Activated T-cell treated with anti-CD3 and anti-CD28 coated beads, Interleukin-2, amount 50 U/mL, for 4 hours (primary cell): ENCODE results near the gene CELF2. TPM values are rescaled to one million over a fixed set of nuclear protein-coding genes. Genes with fewer than 3 reads are reported as not detected.
A peak's percentile ranks its signal among the peaks of the same experiment; 100 is the strongest.

Source experiments
- ATAC-seq, 2 donors: fragments of 200-7000 bp; cut with Tn5 transposase; one replicate each; pipeline ENCODE4 v1.10.0; 2021
- DNase-seq: peaks from one replicate; pipeline ENCODE4 v3.0.0-alpha.2; 2020
- H3K27me3 Mint-ChIP-seq: one replicate; pipeline ENCODE4 v1.8.0; 2021; ENCODE audit warnings: low read depth, mixed read lengths
- H3K36me3 Mint-ChIP-seq: one replicate; pipeline ENCODE4 v1.8.0; 2022; ENCODE audit warnings: mixed read lengths; ENCODE audit not compliant: insufficient read depth
- H3K4me1 Mint-ChIP-seq: one replicate; pipeline ENCODE4 v1.8.0; 2021; ENCODE audit warnings: low read depth, mixed read lengths
- H3K4me3 Mint-ChIP-seq: one replicate; pipeline ENCODE4 v1.8.0; 2021; ENCODE audit warnings: mild to moderate bottlenecking, moderate library complexity, mixed read lengths
- H3K9me3 Mint-ChIP-seq: one replicate; pipeline ENCODE4 v1.8.0; 2021; ENCODE audit warnings: mixed read lengths
- total RNA-seq, 3 donors: library from RNA; stranded (reverse); gene quantifications; one replicate each; pipeline ENCODE4 v1.2.1, GENCODE V29; 2021

The CELF2 gene
- total RNA-seq, 3 donors from 2014 or later, result 112 to 121 (median 113) TPM

DNA sequence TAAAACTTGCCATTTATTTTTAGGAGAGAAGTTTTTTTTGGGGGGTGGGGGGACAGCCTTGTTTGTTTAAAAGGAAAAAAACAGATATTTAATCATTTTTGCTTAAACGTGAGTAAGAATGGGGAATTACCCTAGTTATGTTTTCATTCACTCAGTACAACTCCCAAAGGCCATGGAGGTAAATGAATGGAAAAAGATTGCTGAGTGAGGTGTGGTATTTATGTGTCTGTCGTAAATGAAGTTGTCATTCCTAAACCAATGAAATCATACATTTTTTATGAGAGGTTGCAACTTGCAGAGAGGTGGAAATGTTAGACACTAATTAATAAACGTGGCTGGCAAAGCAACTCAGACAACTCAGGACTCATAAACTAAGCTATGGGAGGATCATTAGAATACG lies 218.1 kb downstream of the CELF2 start:
- DNase-seq, result no peak
- H3K27me3 Mint-ChIP-seq, result no peaks in the 10 kb centered on the region
- H3K4me1 Mint-ChIP-seq, result peaks cover 95% of the 10 kb centered on the region
- H3K36me3 Mint-ChIP-seq, result peaks cover 42% of the 10 kb centered on the region
- ATAC-seq, result peak; percentile 42 to 46
- no peaks in the 10 kb centered on the region for H3K9me3 Mint-ChIP-seq
- peak overlapping the region; percentile 70 for H3K4me3 Mint-ChIP-seq

DNA sequence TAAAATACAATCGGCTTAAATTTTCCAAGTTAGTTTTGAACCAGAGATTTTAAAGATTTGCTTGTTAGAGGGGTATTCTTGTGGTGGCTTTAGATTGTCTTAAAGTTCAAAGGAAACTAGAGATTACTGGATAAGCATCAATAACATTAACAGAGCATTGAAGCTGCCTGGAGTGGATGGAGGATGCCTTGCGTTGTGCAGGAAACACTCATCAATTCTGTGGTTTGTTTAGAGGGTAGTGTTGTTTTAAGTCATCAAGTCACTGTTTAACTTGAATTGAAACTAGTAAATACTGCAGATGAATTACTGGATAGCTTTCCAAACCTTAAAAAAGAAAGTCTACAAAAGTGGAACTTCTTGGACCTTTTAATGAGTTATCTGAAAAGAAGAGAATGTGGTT lies 218.6 kb downstream of the CELF2 start:
- Mint-ChIP-seq H3K9me3 (no peaks in the 10 kb centered on the region), H3K36me3 (peaks cover 38% of the 10 kb centered on the region), H3K4me1 (peaks cover 95% of the 10 kb centered on the region), H3K27me3 (no peaks in the 10 kb centered on the region), H3K4me3 (peak overlapping the region; percentile 70)
- ATAC-seq, result peak; percentile 49 to 51
- no peak for DNase-seq

DNA sequence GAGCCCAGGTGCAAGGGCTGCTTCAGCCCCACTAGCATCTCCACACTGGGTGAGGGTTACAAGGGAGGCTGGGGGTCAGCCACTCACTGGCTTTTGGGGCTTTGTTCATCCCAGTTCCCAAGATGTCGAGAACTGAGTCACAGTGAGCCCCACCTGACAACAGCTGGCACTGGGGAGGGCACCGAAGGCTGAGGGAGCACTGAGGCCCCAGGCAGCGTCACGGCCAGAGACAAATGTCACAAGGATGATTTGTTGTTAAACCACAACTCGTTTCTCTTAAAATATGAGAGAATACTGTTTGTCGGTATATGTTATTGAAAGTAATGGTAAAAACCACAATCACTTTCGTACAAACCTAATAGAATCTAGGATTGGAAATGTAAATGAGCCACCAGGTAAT lies 219.9 kb downstream of the CELF2 start:
- peak; percentile 48 for DNase-seq
- Mint-ChIP-seq H3K27me3 (no peaks in the 10 kb centered on the region), H3K4me3 (peak overlapping the region; percentile 70), H3K9me3 (no peaks in the 10 kb centered on the region), H3K36me3 (peaks cover 31% of the 10 kb centered on the region), H3K4me1 (peaks cover 95% of the 10 kb centered on the region)
- peak; percentile 12 to 29 for ATAC-seq

GRCh38 chr10:11238893-11239292 lies 221.2 kb downstream of the CELF2 start:
- no peak overlapping the region for H3K4me3 Mint-ChIP-seq

DNA sequence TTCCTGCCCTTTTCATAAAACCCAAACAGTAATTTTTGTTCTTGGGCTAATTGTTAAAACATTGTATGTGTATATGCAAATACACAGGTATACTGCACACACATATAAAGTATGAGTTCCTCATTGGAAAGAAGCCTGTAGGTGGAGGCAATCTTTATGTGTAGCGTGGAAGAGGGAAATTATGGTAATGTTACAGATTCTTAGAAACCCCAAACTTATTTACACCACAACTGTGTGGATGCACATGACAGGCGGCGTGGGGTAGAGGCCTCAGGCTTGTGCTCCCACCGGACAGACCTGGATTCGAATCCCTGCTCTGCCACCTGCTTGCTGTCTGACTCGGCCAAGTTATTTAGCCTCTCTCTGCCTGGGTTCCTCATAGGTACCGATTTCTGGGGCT lies 223.0 kb downstream of the CELF2 start:
- H3K4me3 Mint-ChIP-seq, result no peak overlapping the region
- H3K27me3 Mint-ChIP-seq, result no peaks in the 10 kb centered on the region
- ATAC-seq (no peak), DNase-seq (no peak)
- peaks cover 22% of the 10 kb centered on the region for H3K36me3 Mint-ChIP-seq
- peaks cover 82% of the 10 kb centered on the region for H3K4me1 Mint-ChIP-seq
- no peaks in the 10 kb centered on the region for H3K9me3 Mint-ChIP-seq

More at GRCh38 chr10:11238893-11239292, 221.2 kb downstream of the CELF2 start:
- DNase-seq, result no peak
- ATAC-seq, result no peak
- Mint-ChIP-seq H3K27me3 (no peaks in the 10 kb centered on the region), H3K36me3 (peaks cover 26% of the 10 kb centered on the region), H3K4me1 (peaks cover 95% of the 10 kb centered on the region), H3K9me3 (no peaks in the 10 kb centered on the region)

- peak overlapping the region; percentile 29 for H3K4me3 Mint-ChIP-seq
- no peaks in the 10 kb centered on the region for H3K9me3 Mint-ChIP-seq
- peaks cover 64% of the 10 kb centered on the region for H3K4me1 Mint-ChIP-seq
- no peaks in the 10 kb centered on the region for H3K27me3 Mint-ChIP-seq
- ATAC-seq (peak; percentile 46 to 51), DNase-seq (no peak)
- peaks cover 14% of the 10 kb centered on the region for H3K36me3 Mint-ChIP-seq
Measured at GRCh38 chr10:11242443-11243387, 225.0 kb downstream of the CELF2 start.

DNA sequence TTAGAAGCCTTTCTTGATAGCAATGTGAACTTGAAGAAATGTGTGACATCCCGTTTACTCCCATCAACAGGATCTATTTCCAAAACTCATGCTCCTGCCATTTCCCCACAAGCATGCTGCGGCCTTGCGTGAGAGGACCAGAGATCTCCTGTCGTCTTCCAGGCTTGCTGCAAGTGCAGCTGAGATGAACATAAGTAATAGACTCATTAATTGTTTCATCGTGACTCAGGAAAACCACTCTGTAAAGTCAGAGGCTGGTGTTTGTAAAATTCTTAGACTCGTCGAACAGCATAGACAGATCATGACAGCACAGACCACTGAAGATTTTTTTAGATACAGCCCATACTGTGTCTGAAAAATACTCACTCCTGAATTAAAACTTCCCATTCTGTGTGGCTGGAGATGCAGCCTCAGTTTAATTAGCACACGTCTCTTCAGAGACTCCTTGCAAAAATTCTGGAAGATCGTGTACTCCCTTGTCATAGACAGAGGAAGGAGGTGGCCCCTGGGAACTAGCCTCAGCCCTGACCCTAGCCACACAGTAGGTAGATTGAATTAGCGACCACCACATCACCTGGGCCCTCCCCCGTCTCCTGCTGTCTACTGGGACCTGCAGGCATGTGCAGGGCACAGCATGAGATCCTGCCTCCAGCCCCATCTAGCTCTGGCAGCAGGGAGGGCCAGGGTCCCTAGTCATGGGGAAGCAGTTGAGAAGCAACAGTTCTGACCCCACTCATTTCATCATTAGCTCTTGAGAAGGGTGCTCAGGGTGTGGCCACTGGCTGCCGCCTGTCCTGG lies 226.0 kb downstream of the CELF2 start:
- Mint-ChIP-seq H3K4me1 (peaks cover 60% of the 10 kb centered on the region), H3K9me3 (no peaks in the 10 kb centered on the region), H3K4me3 (peak overlapping the region; percentile 42), H3K36me3 (peaks cover 13% of the 10 kb centered on the region), H3K27me3 (no peaks in the 10 kb centered on the region)
- no peak for DNase-seq
- ATAC-seq, result peak in 1 of 2 donors; percentile 19

DNA sequence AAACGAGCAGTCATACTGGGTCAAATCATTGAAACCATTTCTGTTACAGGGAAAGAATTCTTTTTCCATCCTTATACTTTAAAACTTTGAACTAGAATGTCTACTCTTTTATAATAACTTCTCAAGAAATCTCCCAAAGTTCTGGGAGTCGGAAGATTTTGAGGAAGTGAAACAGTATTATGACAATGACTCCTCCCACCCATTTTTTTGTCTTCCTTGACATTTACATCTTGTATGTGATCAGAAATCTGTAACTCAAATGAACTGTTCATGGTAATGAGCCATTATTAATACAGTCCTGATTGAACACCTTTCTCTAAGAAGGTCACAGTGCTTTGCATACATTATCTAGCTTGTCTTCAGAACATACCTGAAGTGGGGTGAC lies 227.4 kb downstream of the CELF2 start:
- H3K9me3 Mint-ChIP-seq, result no peaks in the 10 kb centered on the region
- DNase-seq, result no peak
- no peak overlapping the region for H3K4me3 Mint-ChIP-seq
- H3K27me3 Mint-ChIP-seq, result no peaks in the 10 kb centered on the region
- H3K36me3 Mint-ChIP-seq, result peaks cover 22% of the 10 kb centered on the region
- peaks cover 59% of the 10 kb centered on the region for H3K4me1 Mint-ChIP-seq
- ATAC-seq, result peak in 1 of 2 donors; percentile 3

GRCh38 chr10:11245510-11245909 lies 227.8 kb downstream of the CELF2 start:
- H3K4me1 Mint-ChIP-seq, result peaks cover 57% of the 10 kb centered on the region
- H3K27me3 Mint-ChIP-seq, result no peaks in the 10 kb centered on the region
- DNase-seq (peak; percentile 25), ATAC-seq (peak; percentile 75 to 77)
- H3K4me3 Mint-ChIP-seq, result no peak overlapping the region
- H3K9me3 Mint-ChIP-seq, result no peaks in the 10 kb centered on the region
- peaks cover 22% of the 10 kb centered on the region for H3K36me3 Mint-ChIP-seq

- Mint-ChIP-seq H3K4me3 (no peak overlapping the region), H3K4me1 (peaks cover 54% of the 10 kb centered on the region), H3K9me3 (no peaks in the 10 kb centered on the region), H3K36me3 (peaks cover 22% of the 10 kb centered on the region), H3K27me3 (no peaks in the 10 kb centered on the region)
- no peak for DNase-seq
- no peak for ATAC-seq
Measured at GRCh38 chr10:11245981-11246590, 228.4 kb downstream of the CELF2 start.

GRCh38 chr10:11246752-11247467 lies 229.2 kb downstream of the CELF2 start:
- Mint-ChIP-seq H3K4me3 (no peak overlapping the region), H3K9me3 (no peaks in the 10 kb centered on the region), H3K36me3 (peaks cover 22% of the 10 kb centered on the region), H3K4me1 (peaks cover 46% of the 10 kb centered on the region), H3K27me3 (no peaks in the 10 kb centered on the region)
- ATAC-seq (no peak), DNase-seq (no peak)

- Mint-ChIP-seq H3K27me3 (no peaks in the 10 kb centered on the region), H3K9me3 (no peaks in the 10 kb centered on the region), H3K36me3 (peaks cover 21% of the 10 kb centered on the region), H3K4me1 (peaks cover 32% of the 10 kb centered on the region), H3K4me3 (no peak overlapping the region)
- DNase-seq (no peak), ATAC-seq (no peak)
Measured at GRCh38 chr10:11249152-11249807, 231.6 kb downstream of the CELF2 start.

DNA sequence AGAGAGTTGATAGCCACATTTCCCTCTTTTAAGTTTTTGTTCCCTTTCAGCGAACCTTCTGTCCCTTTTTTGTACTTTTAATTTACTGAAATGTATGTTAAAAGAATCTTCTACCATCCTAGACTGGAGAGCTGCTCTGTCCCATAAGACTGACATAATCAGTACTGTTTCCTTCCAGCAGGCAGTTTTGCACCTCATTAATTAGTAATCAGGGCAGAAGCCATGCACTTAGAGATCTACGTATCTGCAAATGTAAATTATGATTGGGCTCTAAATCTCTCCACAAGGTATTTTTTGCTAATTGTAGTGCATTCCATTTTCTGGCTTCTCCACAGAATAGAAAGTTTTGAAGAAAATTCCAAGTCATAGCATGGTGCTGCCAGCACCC lies 232.1 kb downstream of the CELF2 start:
- ATAC-seq, result no peak
- DNase-seq, result no peak
- Mint-ChIP-seq H3K27me3 (no peaks in the 10 kb centered on the region), H3K4me1 (peaks cover 33% of the 10 kb centered on the region), H3K4me3 (no peak overlapping the region), H3K36me3 (peaks cover 21% of the 10 kb centered on the region), H3K9me3 (no peaks in the 10 kb centered on the region)
